HG03103 (cell line): ENCODE data around the gene SMAD2.

Experiments
- ATAC-seq: cut with Tn5 transposase; IDR thresholded peaks from one replicate; pipeline ENCODE4 v1.9.1; 2021; ENCODE audit warnings: low read depth; ENCODE audit not compliant: unreplicated experiment

Gene SMAD2

GRCh38 chr18:47932603-47933002 lies 2.1 kb upstream of the SMAD2 start:
- no peak for ATAC-seq

- ATAC-seq, result no peak
Measured at GRCh38 chr18:47932190-47932589, 1.7 kb upstream of the SMAD2 start.

GRCh38 chr18:47931718-47932103 lies 1.3 kb upstream of the SMAD2 start:
- ATAC-seq, result no peak

- ATAC-seq, result peak; percentile 79
Measured at GRCh38 chr18:47930931-47931717, 665 bp upstream of the SMAD2 start.

- ATAC-seq, result no peak
Measured at GRCh38 chr18:47929681-47930198, 719 bp downstream of the SMAD2 start.

GRCh38 chr18:47928466-47928865 lies 2.0 kb downstream of the SMAD2 start:
- no peak for ATAC-seq

- ATAC-seq, result no peak
Measured at GRCh38 chr18:47926101-47926850, 4.2 kb downstream of the SMAD2 start.

GRCh38 chr18:47919916-47920315 lies 10.5 kb downstream of the SMAD2 start:
- no peak for ATAC-seq

GRCh38 chr18:47917923-47918610 lies 12.4 kb downstream of the SMAD2 start:
- no peak for ATAC-seq

GRCh38 chr18:47915930-47916329 lies 14.5 kb downstream of the SMAD2 start:
- no peak for ATAC-seq

- no peak for ATAC-seq
Measured at GRCh38 chr18:47915229-47915628, 15.2 kb downstream of the SMAD2 start.

- ATAC-seq, result no peak
Measured at GRCh38 chr18:47912794-47913585, 17.5 kb downstream of the SMAD2 start.

- ATAC-seq, result no peak
Measured at GRCh38 chr18:47912343-47912742, 18.1 kb downstream of the SMAD2 start.

GRCh38 chr18:47911877-47912276 lies 18.6 kb downstream of the SMAD2 start:
- no peak for ATAC-seq

- no peak for ATAC-seq
Measured at GRCh38 chr18:47909484-47909883, 21.0 kb downstream of the SMAD2 start.

GRCh38 chr18:47908592-47908991 lies 21.9 kb downstream of the SMAD2 start:
- no peak for ATAC-seq

- ATAC-seq, result no peak
Measured at GRCh38 chr18:47906408-47906807, 24.1 kb downstream of the SMAD2 start.

GRCh38 chr18:47903809-47904208 lies 26.6 kb downstream of the SMAD2 start:
- ATAC-seq, result no peak

GRCh38 chr18:47901624-47902362 lies 28.7 kb downstream of the SMAD2 start:
- peak; percentile 94 for ATAC-seq
